Thymus (tissue), 11 donors: Measurements from ENCODE around the gene TAOK1. TPM values are rescaled to one million over a fixed set of nuclear protein-coding genes. Genes with fewer than 3 reads are reported as not detected.

Experiments
- DNase-seq, 9 donors: peaks; one replicate each; pipeline ENCODE4 v3.0.0-alpha.2; 2013; ENCODE audit warnings: low spot score in 9 of 9, low read depth in 6 of 9, missing footprints in 1 of 9
- H3K27ac ChIP-seq, 2 donors: one replicate each; pipeline ENCODE4 v1.5.1; 2013; ENCODE audit warnings: control low read depth in 1 of 2, low read depth in 1 of 2, low read length in 1 of 2, mild to moderate bottlenecking in 1 of 2, moderate library complexity in 1 of 2
- H3K27me3 ChIP-seq, 2 donors: one replicate each; pipeline ENCODE4 v1.5.1; 2013; ENCODE audit warnings: low read length in 1 of 2; ENCODE audit not compliant: control insufficient read depth in 2 of 2, insufficient read depth in 1 of 2
- H3K36me3 ChIP-seq, 2 donors: one replicate each; pipeline ENCODE4 v1.5.1; 2013; ENCODE audit warnings: low read length in 1 of 2, mild to moderate bottlenecking in 1 of 2, moderate library complexity in 1 of 2; ENCODE audit not compliant: control insufficient read depth in 2 of 2, insufficient read depth in 2 of 2
- H3K4me1 ChIP-seq, 2 donors: one replicate each; pipeline ENCODE4 v1.5.1; 2013; ENCODE audit warnings: low read length in 2 of 2; ENCODE audit not compliant: control insufficient read depth in 2 of 2, insufficient read depth in 2 of 2
- H3K4me3 ChIP-seq, 2 donors: one replicate each; pipeline ENCODE4 v1.5.1; 2013; ENCODE audit warnings: low read length in 2 of 2, control low read depth in 1 of 2, mild to moderate bottlenecking in 1 of 2
- H3K9me3 ChIP-seq, 2 donors: one replicate each; pipeline ENCODE4 v1.5.1; 2013; ENCODE audit warnings: low read length in 1 of 2, mild to moderate bottlenecking in 1 of 2; ENCODE audit not compliant: control insufficient read depth in 2 of 2, insufficient read depth in 1 of 2
- WGBS: extraction: QIAGEN DNeasy Blood & Tissue Kit; methylation state at CpG from one replicate; pipeline ENCODE4 v1.1.7; 2013; 5-methylcytosine and 5-hydroxymethylcytosine counted together
- polyA plus RNA-seq: library from polyadenylated mRNA; stranded (reverse); fragments of 200-250 nt; gene quantifications from one replicate; pipeline ENCODE4 v1.2.3, GENCODE V29; 2013
- total RNA-seq: library from RNA; stranded (reverse); fragments of 120-200 nt; gene quantifications from one replicate; pipeline ENCODE4 v1.2.4, GENCODE V29; 2013
- donor health status: healthy.

The TAOK1 gene
- total and polyA plus RNA-seq, 2 donors = 11.2 to 19.5 TPM

DNA sequence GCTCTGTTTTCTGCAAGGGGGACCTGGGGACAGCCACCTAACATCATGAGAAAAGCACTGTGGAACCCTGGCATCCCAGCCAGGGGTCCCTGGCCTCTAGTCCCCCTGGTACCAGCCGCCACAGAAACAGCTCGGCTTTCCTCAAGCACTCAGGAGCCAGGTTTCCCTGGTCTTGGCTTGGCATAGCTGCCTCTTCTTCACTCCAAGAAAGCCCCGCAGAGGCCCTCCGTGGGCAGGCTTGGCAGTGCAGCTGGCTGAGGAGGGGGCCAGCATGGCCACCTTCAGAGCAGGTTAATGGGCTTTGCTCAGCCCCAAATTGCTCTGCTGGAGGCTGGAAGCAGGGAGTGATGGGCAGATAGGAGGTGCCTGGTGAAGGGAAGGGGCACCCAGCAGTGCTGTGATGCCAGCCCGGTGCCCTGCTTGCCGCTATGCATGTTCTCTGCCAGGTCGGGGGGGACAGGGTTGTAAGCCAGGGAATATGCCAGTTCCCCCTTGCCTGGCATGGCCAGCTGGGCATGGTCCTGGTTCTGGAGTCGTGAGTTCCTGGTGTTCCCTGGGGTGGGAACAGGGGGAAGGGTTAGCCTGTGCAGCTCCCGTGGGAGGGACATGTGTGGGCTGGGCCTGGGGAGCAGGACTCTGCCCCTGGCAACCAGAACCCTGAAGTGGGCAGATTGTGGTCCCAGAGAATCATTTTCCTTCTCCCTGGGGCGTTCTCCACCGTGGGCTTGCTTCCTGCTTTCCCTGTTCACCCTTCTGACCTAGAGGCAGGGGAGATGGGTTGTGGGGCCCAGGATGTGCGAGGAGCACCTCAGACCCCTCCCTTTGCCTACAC is 206.0 kb downstream of the TAOK1 start:
- H3K9me3 ChIP-seq = peaks cover 0 to 7% of the 10 kb centered on the region in 2 donors
- DNase-seq = no peak
- H3K27ac ChIP-seq = no peak overlapping the region
- no peaks in the 10 kb centered on the region for H3K36me3 ChIP-seq
- H3K27me3 ChIP-seq = peaks cover 0 to 25% of the 10 kb centered on the region in 2 donors
- 96% methylated on average over 12 of the region's 12 CpGs for WGBS
- H3K4me1 ChIP-seq = peaks cover 23 to 29% of the 10 kb centered on the region in 2 donors
- H3K4me3 ChIP-seq = no peak overlapping the region

DNA sequence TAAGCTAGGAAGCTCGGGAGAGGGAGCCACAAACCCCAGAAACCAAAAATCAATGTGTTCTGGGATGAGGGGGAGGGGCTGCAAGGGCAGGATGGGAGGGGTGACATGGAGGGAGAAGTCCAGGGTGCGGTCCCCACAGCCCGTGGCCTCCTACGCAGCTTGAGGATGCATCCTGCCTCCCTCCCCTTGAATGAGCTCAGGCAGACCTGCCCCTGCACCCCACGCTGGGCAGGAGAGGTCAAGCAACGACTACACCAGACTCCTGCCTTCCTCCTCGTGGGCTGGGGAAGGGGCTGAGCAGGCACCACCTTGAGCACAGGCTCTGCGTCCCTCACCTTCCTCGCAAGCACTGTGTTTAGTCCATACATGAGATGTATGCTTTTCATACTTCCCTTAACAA is 206.6 kb downstream of the TAOK1 start:
- no peak overlapping the region for H3K27ac ChIP-seq
- no peaks in the 10 kb centered on the region for H3K36me3 ChIP-seq
- H3K4me3 ChIP-seq = no peak overlapping the region
- DNase-seq = no peak
- WGBS = 92% methylated on average over 9 of the region's 9 CpGs
- H3K4me1 ChIP-seq = peaks cover 17 to 23% of the 10 kb centered on the region in 2 donors
- peaks cover 0 to under 1% of the 10 kb centered on the region in 2 donors for H3K9me3 ChIP-seq
- H3K27me3 ChIP-seq = peaks cover 0 to 25% of the 10 kb centered on the region in 2 donors

DNA sequence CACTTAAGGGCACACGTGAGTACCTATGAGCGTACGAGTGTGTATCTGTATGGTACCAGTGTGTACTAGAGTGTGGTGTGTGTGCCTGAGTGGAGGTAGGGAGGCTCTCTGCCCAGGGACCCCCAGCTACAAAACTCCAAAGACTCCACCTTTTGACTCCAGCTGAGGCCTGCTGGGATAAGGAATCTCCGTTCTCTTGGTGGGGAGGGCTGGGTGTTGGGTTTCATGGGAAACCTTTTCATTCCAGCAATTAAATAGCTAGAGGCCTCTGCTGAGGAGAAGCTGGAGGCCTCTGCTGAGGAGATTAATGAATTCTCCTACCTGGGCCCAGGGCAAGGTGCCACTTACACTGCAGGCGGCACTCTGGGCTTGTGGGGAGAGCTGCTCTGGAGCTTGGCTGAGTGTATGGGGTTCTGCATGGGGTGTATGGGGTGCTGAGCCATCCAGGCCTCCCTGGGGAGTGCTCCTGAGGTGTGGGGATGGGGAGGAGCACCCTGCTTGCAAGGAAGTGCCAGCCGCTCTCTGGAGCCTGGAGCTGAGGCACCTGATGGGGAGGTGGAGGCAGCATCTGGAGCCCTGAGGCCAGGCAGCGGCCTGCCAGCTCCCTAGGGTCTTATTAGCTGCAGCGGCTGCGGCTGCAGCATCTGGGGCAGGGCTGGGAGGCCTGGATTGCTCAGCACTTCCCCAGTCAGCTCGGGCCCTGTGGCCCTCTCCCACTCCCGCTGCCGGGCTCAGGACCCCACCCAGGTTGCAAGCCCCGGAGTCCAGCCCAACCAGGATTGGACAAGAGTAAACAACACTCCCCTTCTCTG is 207.4 kb downstream of the TAOK1 start:
- 93% methylated on average over 13 of the region's 13 CpGs for WGBS
- peaks cover 0 to 25% of the 10 kb centered on the region in 2 donors for H3K27me3 ChIP-seq
- H3K4me1 ChIP-seq = peaks cover 10 to 15% of the 10 kb centered on the region in 2 donors
- H3K27ac ChIP-seq = no peak overlapping the region
- H3K36me3 ChIP-seq = no peaks in the 10 kb centered on the region
- no peaks in the 10 kb centered on the region for H3K9me3 ChIP-seq
- no peak for DNase-seq
- no peak overlapping the region for H3K4me3 ChIP-seq

Other genes with a start within 250 kb of the TAOK1 start
- gene MYO18A, start 210.0 kb upstream of the TAOK1 start, total RNA-seq = 31.1 TPM
- 52.8 TPM for gene MYO18A, start 210.0 kb upstream of the TAOK1 start, polyA plus RNA-seq
- gene CRYBA1, start 143.5 kb upstream of the TAOK1 start, total RNA-seq = 0.38 TPM
- 0.34 TPM for gene CRYBA1, start 143.5 kb upstream of the TAOK1 start, polyA plus RNA-seq
- gene NUFIP2, start 96.2 kb upstream of the TAOK1 start, total RNA-seq = 22.0 TPM
- 19.8 TPM for gene NUFIP2, start 96.2 kb upstream of the TAOK1 start, polyA plus RNA-seq
- gene ABHD15, start 176.7 kb downstream of the TAOK1 start, total RNA-seq = 3.4 TPM
- 7.8 TPM for gene ABHD15, start 176.7 kb downstream of the TAOK1 start, polyA plus RNA-seq
- gene TP53I13, start 178.3 kb downstream of the TAOK1 start, total RNA-seq = 22.7 TPM
- 98.2 TPM for gene TP53I13, start 178.3 kb downstream of the TAOK1 start, polyA plus RNA-seq
- gene GIT1, start 199.3 kb downstream of the TAOK1 start, total RNA-seq = 14.1 TPM
- 33.7 TPM for gene GIT1, start 199.3 kb downstream of the TAOK1 start, polyA plus RNA-seq
- 1.3 TPM for gene ANKRD13B, start 202.8 kb downstream of the TAOK1 start, total RNA-seq
- 2.2 TPM for gene ANKRD13B, start 202.8 kb downstream of the TAOK1 start, polyA plus RNA-seq
- 2.4 TPM for gene CORO6, start 232.5 kb downstream of the TAOK1 start, total RNA-seq
- gene CORO6, start 232.5 kb downstream of the TAOK1 start, polyA plus RNA-seq = 17.0 TPM